Fibroblast of skin of right biceps (primary cell): ENCODE data around the gene MYL7.

Experiments used
- DNase-seq: peaks from one replicate; pipeline ENCODE4 v3.0.0-alpha.2; 2013

The MYL7 gene

GRCh38 chr7:44149571-44150465 is 8.7 kb upstream of the MYL7 start:
- no peak for DNase-seq

GRCh38 chr7:44148961-44149536 is 7.9 kb upstream of the MYL7 start:
- DNase-seq, result no peak

GRCh38 chr7:44148166-44148565 is 7.0 kb upstream of the MYL7 start:
- DNase-seq, result no peak

- peak; percentile 17 for DNase-seq
These were observed 6.2 kb upstream of the MYL7 start for GRCh38 chr7:44147026-44147991.

- DNase-seq, result peak; percentile 78
These were observed 5.1 kb upstream of the MYL7 start for GRCh38 chr7:44145969-44146911.

DNA sequence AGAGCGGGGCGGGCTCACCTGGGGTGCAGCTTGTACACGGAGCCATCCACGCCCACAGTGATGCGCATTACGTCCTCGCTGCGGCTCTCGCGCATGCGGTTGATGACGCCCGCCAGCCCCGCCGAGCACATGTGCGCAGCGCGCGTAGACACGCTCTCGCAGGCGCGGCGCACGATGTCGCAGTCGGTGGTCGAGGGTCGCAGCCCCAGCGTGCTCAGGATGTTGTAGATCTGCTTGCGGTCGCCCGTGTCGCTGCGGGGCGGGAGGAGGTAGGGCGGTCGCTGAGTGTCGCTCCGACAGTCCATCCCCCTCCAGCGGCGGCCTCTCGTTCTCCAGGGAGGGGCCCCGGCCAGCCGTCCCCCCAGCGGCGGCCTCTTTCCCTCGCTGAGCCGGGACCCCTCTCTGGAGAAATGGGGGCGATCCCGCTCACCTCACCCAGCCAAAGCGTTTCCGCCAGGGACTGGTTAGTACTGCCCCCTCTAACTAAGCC is 4.4 kb upstream of the MYL7 start:
- DNase-seq, result peak; percentile 40

DNA sequence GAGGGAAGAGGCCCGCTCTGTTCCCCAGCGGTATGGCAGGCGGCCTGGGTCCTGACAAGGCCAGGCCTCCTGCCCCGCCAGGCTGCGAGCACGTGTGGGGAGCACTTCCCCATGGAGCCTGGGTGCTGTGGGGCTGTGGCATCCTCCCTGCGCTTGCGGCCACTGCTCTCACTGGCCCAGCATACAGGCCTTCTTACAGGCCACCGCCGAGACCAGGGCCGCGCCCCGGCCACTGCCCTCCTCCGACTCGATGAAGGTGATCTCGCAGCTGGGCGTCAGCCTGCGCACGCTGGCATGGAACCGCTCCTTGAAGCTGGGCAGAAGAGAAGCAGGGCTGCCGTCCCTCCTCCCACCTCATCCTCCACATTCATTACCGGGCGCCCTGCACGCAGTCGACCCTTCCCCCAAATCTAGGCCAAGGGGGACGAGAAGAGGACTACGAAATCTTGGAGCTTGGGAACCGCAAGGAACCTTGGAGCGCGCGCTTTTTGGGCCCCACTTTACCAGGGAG is 3.9 kb upstream of the MYL7 start:
- no peak for DNase-seq

GRCh38 chr7:44144426-44144967 is 3.4 kb upstream of the MYL7 start:
- DNase-seq, result no peak

DNA sequence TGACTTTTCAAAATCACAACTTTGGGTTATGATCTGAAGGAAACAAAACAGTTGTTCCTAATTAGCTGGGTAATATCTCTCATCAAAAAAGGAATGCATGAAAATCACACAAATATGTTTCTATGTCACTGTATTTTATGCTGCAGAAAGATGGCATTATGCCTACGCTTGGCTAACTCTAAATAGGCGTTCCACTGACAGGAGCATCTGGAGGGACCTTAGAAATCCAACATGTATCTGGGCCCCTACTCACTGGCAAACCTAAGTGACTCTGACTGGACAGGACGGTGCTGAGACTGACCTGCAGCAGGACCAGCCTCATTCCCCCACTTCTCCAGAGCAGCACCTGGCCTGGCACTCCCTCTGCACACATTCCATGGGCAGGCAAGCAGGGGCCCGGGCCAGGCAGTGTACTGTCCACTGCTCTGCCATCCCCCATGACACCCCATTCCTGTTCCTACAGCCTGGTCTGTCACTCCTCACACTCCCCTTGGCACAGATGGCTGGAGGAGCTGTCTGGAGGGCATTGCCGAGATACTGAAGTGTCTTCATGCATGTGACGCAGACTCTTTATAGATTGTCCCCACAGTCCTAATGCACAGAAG is 2.6 kb upstream of the MYL7 start:
- no peak for DNase-seq

GRCh38 chr7:44142028-44142427 is 896 bp upstream of the MYL7 start:
- DNase-seq, result no peak

DNA sequence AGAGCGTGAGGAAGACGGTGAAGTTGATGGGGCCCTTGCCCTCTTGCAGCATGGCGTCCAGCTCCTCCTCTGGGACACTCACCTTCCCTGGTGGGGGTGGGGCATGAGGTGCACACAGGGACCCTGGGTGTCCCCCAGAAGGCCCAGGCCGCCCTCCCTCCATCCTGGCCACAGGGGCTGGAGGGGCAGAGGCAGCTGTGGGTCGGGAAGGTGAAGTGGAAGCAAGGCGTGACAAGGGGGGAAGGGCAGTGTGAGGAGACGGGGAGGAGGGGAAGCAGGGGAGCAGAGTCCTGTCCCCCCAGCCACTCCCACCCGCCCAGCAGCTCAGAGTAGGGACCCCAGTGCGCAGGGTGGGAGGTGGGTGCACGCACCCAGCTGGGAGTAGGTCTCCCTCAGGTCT is 791 bp downstream of the MYL7 start:
- DNase-seq, result no peak

GRCh38 chr7:44139311-44140010 is 1.7 kb downstream of the MYL7 start:
- no peak for DNase-seq

- no peak for DNase-seq
These were observed 2.4 kb downstream of the MYL7 start for GRCh38 chr7:44138698-44139097.

DNA sequence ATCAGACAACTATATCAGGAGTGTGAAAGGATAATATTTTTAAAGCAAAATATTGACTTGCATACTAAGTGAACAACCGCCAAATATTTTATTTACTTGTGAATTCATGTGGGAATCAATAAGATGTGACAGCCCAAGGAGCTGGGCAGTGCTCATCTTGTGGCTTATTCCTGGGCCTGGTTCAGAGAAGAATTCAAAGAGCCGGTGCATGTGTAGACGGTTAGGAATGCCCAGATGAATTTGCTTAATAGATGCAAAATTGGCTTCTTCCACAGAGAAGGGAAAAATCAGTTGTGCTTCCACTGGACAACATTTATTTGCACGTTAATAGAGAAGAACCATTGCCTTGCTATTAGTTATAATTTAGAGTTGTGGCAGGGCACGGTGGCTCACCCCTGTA is 4.4 kb downstream of the MYL7 start:
- no peak for DNase-seq

GRCh38 chr7:44134943-44135628 is 6.0 kb downstream of the MYL7 start:
- DNase-seq, result no peak

DNA sequence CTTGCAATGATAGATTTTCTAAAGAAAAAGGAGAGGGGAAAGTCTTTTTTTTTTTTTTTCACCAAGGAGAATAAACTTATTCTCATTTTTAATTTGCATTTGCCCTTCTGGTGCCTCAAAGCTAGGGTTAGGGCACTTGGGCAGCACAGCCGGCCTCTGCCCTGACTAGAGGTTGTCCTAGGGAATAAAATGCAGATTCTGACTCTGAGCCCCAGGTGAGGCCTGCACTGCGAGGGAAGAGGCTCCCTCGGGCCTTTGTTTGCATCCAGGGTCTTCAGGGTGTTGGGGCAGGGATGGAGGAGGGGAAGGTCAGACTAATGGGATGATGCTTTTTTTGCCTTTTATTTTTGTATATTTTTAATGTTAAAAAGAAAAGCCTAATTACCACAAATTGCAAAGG is 7.8 kb downstream of the MYL7 start:
- DNase-seq, result no peak

DNA sequence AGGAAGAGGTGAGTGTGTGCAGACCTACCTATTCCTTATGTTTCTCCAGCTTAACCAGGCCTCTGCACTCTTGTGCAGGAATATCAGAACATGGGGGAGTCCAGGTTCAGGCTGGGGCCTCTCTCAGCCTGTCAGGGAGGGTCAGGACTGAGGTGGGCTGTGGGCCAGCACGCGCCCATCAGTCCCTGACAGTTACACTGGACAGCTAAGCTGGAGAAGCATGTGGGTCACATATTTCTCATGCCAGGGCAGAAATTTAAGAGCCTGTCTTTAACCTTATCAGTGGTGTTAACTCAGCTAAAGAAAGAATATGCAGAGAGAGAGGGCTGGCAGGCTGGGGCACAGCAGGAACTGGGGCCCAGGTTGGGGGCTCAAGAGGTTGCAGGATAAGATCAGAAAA is 9.1 kb downstream of the MYL7 start:
- no peak for DNase-seq

- no peak for DNase-seq
These were observed 9.7 kb downstream of the MYL7 start for GRCh38 chr7:44131173-44132029.
